WTC11 (cell line): ENCODE data around the gene CRK. TPM values are rescaled to one million over a fixed set of nuclear protein-coding genes. Genes with fewer than 3 reads are reported as not detected.

Experiments
- ATF1 ChIP-seq: sonication (generic); formaldehyde crosslinking; IDR thresholded peaks from 2 replicates; pipeline ENCODE4 v1.8.1; 2023; ENCODE audit warnings: mild to moderate bottlenecking, moderate library complexity, missing genetic modification reagents
- ATF3 ChIP-seq: sonication (generic); formaldehyde crosslinking; conservative IDR thresholded peaks from 2 replicates; pipeline ENCODE4 v1.8.1; 2022; ENCODE audit warnings: mild to moderate bottlenecking, missing genetic modification reagents
- CDX4 ChIP-seq: fragments of 250-450 bp; sonication (Bioruptor Pico); IDR thresholded peaks from 2 replicates; pipeline ENCODE4 v1.9.0; 2021; ENCODE audit warnings: moderate library complexity, mild to moderate bottlenecking, inconsistent platforms, borderline replicate concordance
- E2F1 ChIP-seq: sonication (generic); formaldehyde crosslinking; IDR thresholded peaks from 2 replicates; pipeline ENCODE4 v1.8.0; 2022; ENCODE audit warnings: mild to moderate bottlenecking, missing genetic modification reagents
- ELF4 ChIP-seq: sonication (generic); formaldehyde crosslinking; IDR thresholded peaks from 2 replicates; pipeline ENCODE4 v1.8.1; 2022; ENCODE audit warnings: low read depth, mild to moderate bottlenecking, moderate library complexity, missing genetic modification reagents
- ESRRA ChIP-seq: sonication (generic); formaldehyde crosslinking; IDR thresholded peaks from 2 replicates; pipeline ENCODE4 v1.8.1; 2022; ENCODE audit warnings: mild to moderate bottlenecking, missing genetic modification reagents, borderline replicate concordance
- ETV6 ChIP-seq: sonication (generic); formaldehyde crosslinking; IDR thresholded peaks from 2 replicates; pipeline ENCODE4 v1.8.1; 2022; ENCODE audit warnings: mild to moderate bottlenecking, missing genetic modification reagents
- FOXP1 ChIP-seq: sonication (generic); formaldehyde crosslinking; IDR thresholded peaks from 2 replicates; pipeline ENCODE4 v1.8.0; 2022; ENCODE audit warnings: missing genetic modification reagents, mild to moderate bottlenecking, moderate library complexity, borderline replicate concordance
- GABPB1 ChIP-seq: sonication (generic); formaldehyde crosslinking; IDR thresholded peaks from 2 replicates; pipeline ENCODE4 v1.8.1; 2023; ENCODE audit warnings: mild to moderate bottlenecking, missing genetic modification reagents
- GTF2I ChIP-seq: fragments of 250-450 bp; sonication (Bioruptor Pico); conservative IDR thresholded peaks from 2 replicates; pipeline ENCODE4 v1.4.0; 2021; ENCODE audit warnings: mild to moderate bottlenecking
- HMGXB4 ChIP-seq: sonication (generic); formaldehyde crosslinking; IDR thresholded peaks from 2 replicates; pipeline ENCODE4 v1.8.1; 2023; ENCODE audit warnings: mild to moderate bottlenecking, moderate library complexity, missing genetic modification reagents
- JUN ChIP-seq: sonication (generic); formaldehyde crosslinking; IDR thresholded peaks from 2 replicates; pipeline ENCODE4 v1.8.0; 2023; ENCODE audit warnings: mild to moderate bottlenecking, missing genetic modification reagents
- MAX ChIP-seq: sonication (generic); formaldehyde crosslinking; IDR thresholded peaks from 2 replicates; pipeline ENCODE4 v1.8.0; 2022; ENCODE audit warnings: mild to moderate bottlenecking, missing genetic modification reagents
- MLX ChIP-seq: sonication (generic); formaldehyde crosslinking; IDR thresholded peaks from 2 replicates; pipeline ENCODE4 v1.8.1; 2023; ENCODE audit warnings: mild to moderate bottlenecking, missing genetic modification reagents, moderate library complexity
- NFATC4 ChIP-seq: fragments of 250-450 bp; sonication (Bioruptor Pico); IDR thresholded peaks from 2 replicates; pipeline ENCODE4 v1.9.0; 2021; ENCODE audit warnings: mild to moderate bottlenecking
- PRRX2 ChIP-seq: fragments of 250-450 bp; sonication (Bioruptor Pico); IDR thresholded peaks from 2 replicates; pipeline ENCODE4 v1.8.0; 2021; ENCODE audit warnings: mild to moderate bottlenecking
- SMAD4 ChIP-seq: sonication (generic); formaldehyde crosslinking; IDR thresholded peaks from 2 replicates; pipeline ENCODE4 v1.8.0; 2022; ENCODE audit warnings: mild to moderate bottlenecking, missing genetic modification reagents
- SOX15 ChIP-seq: fragments of 250-450 bp; sonication (Bioruptor Pico); IDR thresholded peaks from 2 replicates; pipeline ENCODE4 v1.9.0; 2021; ENCODE audit warnings: mild to moderate bottlenecking
- TCF7 ChIP-seq: sonication (generic); formaldehyde crosslinking; IDR thresholded peaks from 2 replicates; pipeline ENCODE4 v1.8.0; 2022; ENCODE audit warnings: mild to moderate bottlenecking, low read depth, missing genetic modification reagents, moderate library complexity
- TEAD4 ChIP-seq: sonication (generic); formaldehyde crosslinking; IDR thresholded peaks from 2 replicates; pipeline ENCODE4 v1.8.0; 2022; ENCODE audit warnings: mild to moderate bottlenecking, missing genetic modification reagents
- ZNF232 ChIP-seq: sonication (generic); formaldehyde crosslinking; IDR thresholded peaks from 2 replicates; pipeline ENCODE4 v1.8.0; 2022; ENCODE audit warnings: mild to moderate bottlenecking, missing genetic modification reagents
- ZNF281 ChIP-seq: sonication (generic); formaldehyde crosslinking; IDR thresholded peaks from 2 replicates; pipeline ENCODE4 v1.8.0; 2023; ENCODE audit warnings: mild to moderate bottlenecking, missing genetic modification reagents
- ZNF425 ChIP-seq: fragments of 250-450 bp; sonication (Bioruptor Pico); conservative IDR thresholded peaks from 2 replicates; pipeline ENCODE4 v1.9.0; 2021; ENCODE audit warnings: mild to moderate bottlenecking
- ZNF532 ChIP-seq: fragments of 250-450 bp; sonication (Bioruptor Pico); IDR thresholded peaks from 2 replicates; pipeline ENCODE4 v1.9.0; 2021; ENCODE audit warnings: mild to moderate bottlenecking, borderline replicate concordance
- total RNA-seq: library from RNA; stranded (reverse); gene quantifications from 3 replicates; pipeline ENCODE4 v1.2.3, GENCODE V29; 2021

Gene CRK
- total RNA-seq, 1 experiment from 2014 or later: 45.2 TPM

GRCh38 chr17:1455797-1456599 lies at the start of gene CRK (continued):
- TF ChIP-seq MAX (CRISPR knock-in tag): no peak
- no peak for TF ChIP-seq ELF4 (CRISPR knock-in tag)
- TF ChIP-seq TEAD4: no peak
- no peak for TF ChIP-seq E2F1
- 0 out of 2 replicates have a peak, but pooled peaks have one; percentile 36 for TF ChIP-seq ZNF281 (CRISPR knock-in tag)
- TF ChIP-seq PRRX2 (CRISPR knock-in tag): no peak
- TF ChIP-seq ATF3 (CRISPR knock-in tag): no peak
- TF ChIP-seq GABPB1: peak; percentile 85; the same call in 1 of the 2 replicates
- peak; percentile 38; the same call in 1 of the 2 replicates for TF ChIP-seq JUN (CRISPR knock-in tag)
- TF ChIP-seq ZNF532 (CRISPR knock-in tag): no peak
- TF ChIP-seq FOXP1 (CRISPR knock-in tag): peak; percentile 76
- no peak for TF ChIP-seq ZNF425 (CRISPR knock-in tag)
- peak; percentile 48; the same call in 1 of the 2 replicates for TF ChIP-seq ETV6 (CRISPR knock-in tag)
- TF ChIP-seq CDX4: no peak
- no peak for TF ChIP-seq NFATC4
- TF ChIP-seq HMGXB4 (CRISPR knock-in tag): peak; percentile 88
- TF ChIP-seq ZNF232 (CRISPR knock-in tag): peak; percentile 59; the same call in 1 of the 2 replicates
- TF ChIP-seq SMAD4 (CRISPR knock-in tag): no peak
- TF ChIP-seq MLX (CRISPR knock-in tag): 0 out of 2 replicates have a peak, but pooled peaks have one; percentile 39
- TF ChIP-seq TCF7: peak; percentile 41; the same call in 1 of the 2 replicates
- TF ChIP-seq SOX15: no peak
- TF ChIP-seq GTF2I: no peak
- 0 out of 2 replicates have a peak, but pooled peaks have one; percentile 53 for TF ChIP-seq ATF1 (CRISPR knock-in tag)
- TF ChIP-seq ESRRA (CRISPR knock-in tag): peak; percentile 37; the same call in 1 of the 2 replicates
